HCT116 (cell line): ENCODE measurements around the gene SLC27A1. TPM values are rescaled to one million over a fixed set of nuclear protein-coding genes. Genes with fewer than 3 reads are reported as not detected.

Experiments
- ATAC-seq: fragments of 200-7000 bp; cut with Tn5 transposase; 2 replicates; pipeline ENCODE4 v1.9.1; 2020; ENCODE audit warnings: mild to moderate bottlenecking, moderate library complexity
- BruUV-seq: library from RNA; stranded (reverse); fragments of 400-500 nt; replicated peaks from 2 replicates; lab custom pipeline; 2021; lab: Mats Ljungman, UMichigan
- CTCF ChIA-PET: fragments of 300-600 bp; sonication (Branson Sonifier 250); formaldehyde crosslinking; loops from one replicate; lab custom pipeline; 2021; ENCODE audit warnings: antibody characterized with exemption; lab: Charles Lee
- POLR2A ChIA-PET: fragments of 300-600, 350-600 bp; sonication (Branson Sonifier 250); formaldehyde crosslinking; loops from one replicate; lab custom pipeline; 2021; ENCODE audit warnings: antibody characterized with exemption; lab: Charles Lee
- RAD21 ChIA-PET, 2 experiments: fragments of 300-600 bp; sonication (Branson Sonifier 250); formaldehyde crosslinking; loops; one replicate each; lab custom pipeline; 2023; ENCODE audit warnings: low total read pairs in 2 of 2; ENCODE audit not compliant: uncharacterized antibody in 2 of 2, unreplicated experiment in 2 of 2, low non-redundant PET in 1 of 2; lab: Charles Lee
- DNase-seq: peaks from one replicate; pipeline ENCODE4 v3.0.0-alpha.2; 2010; ENCODE audit warnings: low read depth, low spot score
- H2AFZ ChIP-seq: fragments of 200-600 bp; shearing (Covaris generic), sonication (generic); 2 replicates; pipeline ENCODE4 v1.6.1; 2017; ENCODE audit warnings: low read depth, mixed run types, mixed read lengths, antibody characterized with exemption, low read length; ENCODE audit not compliant: poor library complexity, severe bottlenecking
- H3K27ac ChIP-seq: 2 replicates; pipeline ENCODE4 v1.5.1; 2012; ENCODE audit warnings: low read depth, low read length
- H3K27me3 ChIP-seq: fragments of 200-600 bp; sonication (generic); 2 replicates; pipeline ENCODE4 v1.6.1; 2016; ENCODE audit warnings: mixed run types, low read length, mixed read lengths; ENCODE audit not compliant: insufficient read depth
- H3K36me3 ChIP-seq, 2 experiments: fragments of 200-500 bp in 1 of 2; fragments of 200-600 bp in 1 of 2; sonication (Bioruptor generic) in 1 of 2; sonication (generic) in 1 of 2; 2 replicates each; pipeline versions ENCODE4 v1.5.1 to v1.6.1; 2014 to 2016; ENCODE audit warnings: low read length in 2 of 2, inconsistent platforms in 1 of 2, mixed read lengths in 1 of 2, mixed run types in 1 of 2; ENCODE audit not compliant: insufficient read depth in 2 of 2, control insufficient read depth in 1 of 2
- H3K4me1 ChIP-seq, 2 experiments: fragments of 200-600 bp in 1 of 2; sonication (generic) in 1 of 2; 2 replicates each; pipeline versions ENCODE4 v1.5.1 to v1.6.1; 2012 to 2017; ENCODE audit warnings: low read length in 2 of 2, inconsistent platforms in 1 of 2, mild to moderate bottlenecking in 1 of 2, mixed read lengths in 1 of 2, mixed run types in 1 of 2, moderate library complexity in 1 of 2; ENCODE audit not compliant: insufficient read depth in 2 of 2, control insufficient read depth in 1 of 2
- H3K4me2 ChIP-seq: fragments of 200-600 bp; sonication (generic); 2 replicates; pipeline ENCODE4 v1.6.1; 2017; ENCODE audit warnings: mixed run types, low read length, mixed read lengths
- H3K4me3 ChIP-seq, 2 experiments: fragments of 200-600 bp in 1 of 2; sonication (generic) in 1 of 2; replicated peaks in 1 of 2; 2 replicates each; pipeline ENCODE4 v1.5.1; 2011 to 2016; ENCODE audit warnings: low read length in 2 of 2, control low read depth in 1 of 2, low read depth in 1 of 2, mild to moderate bottlenecking in 1 of 2, mixed read lengths in 1 of 2, mixed run types in 1 of 2
- H3K79me2 ChIP-seq: fragments of 200-600 bp; sonication (generic); 2 replicates; pipeline ENCODE4 v1.6.1; 2017; ENCODE audit warnings: mild to moderate bottlenecking, mixed run types, low read length, moderate library complexity, mixed read lengths; ENCODE audit not compliant: insufficient read depth
- H3K9ac ChIP-seq: fragments of 200-600 bp; sonication (generic); 2 replicates; pipeline ENCODE4 v1.6.1; 2016; ENCODE audit warnings: low read length, mixed read lengths
- H3K9me2 ChIP-seq: fragments of 200-600 bp; sonication (generic), shearing (Covaris generic); 2 replicates; pipeline ENCODE4 v1.6.1; 2017; ENCODE audit warnings: mixed run types, mild to moderate bottlenecking, moderate library complexity; ENCODE audit not compliant: insufficient read depth
- H3K9me3 ChIP-seq, 2 experiments: fragments of 200-500 bp in 1 of 2; fragments of 200-600 bp in 1 of 2; sonication (Bioruptor generic) in 1 of 2; sonication (generic) in 1 of 2; 2 replicates each; pipeline ENCODE4 v1.6.1; 2014 to 2017; ENCODE audit warnings: low read length in 2 of 2, mixed read lengths in 2 of 2, inconsistent platforms in 1 of 2, low read depth in 1 of 2, mild to moderate bottlenecking in 1 of 2, mixed run types in 1 of 2, moderate library complexity in 1 of 2; ENCODE audit not compliant: control insufficient read depth in 1 of 2, insufficient read depth in 1 of 2
- H4K20me1 ChIP-seq: fragments of 200-600 bp; sonication (generic), shearing (Covaris generic); 2 replicates; pipeline ENCODE4 v1.6.1; 2017; ENCODE audit warnings: mixed run types, mild to moderate bottlenecking, moderate library complexity; ENCODE audit not compliant: insufficient read depth
- ATF3 ChIP-seq: IDR thresholded peaks from 2 replicates; pipeline ENCODE4 v1.6.1; 2012
- CBX3 ChIP-seq: IDR thresholded peaks from 2 replicates; pipeline ENCODE4 v1.6.1; 2012; ENCODE audit warnings: low read depth
- CEBPB ChIP-seq: IDR thresholded peaks from 2 replicates; pipeline ENCODE4 v1.6.1; 2012; ENCODE audit warnings: low read depth
- CTCF ChIP-seq, 3 experiments: fragments of 200-600 bp in 1 of 3; sonication (generic) in 1 of 3; IDR thresholded peaks in 2 of 3; conservative IDR thresholded peaks in 1 of 3; 2 replicates each; pipeline ENCODE4 v1.5.1; 2012 to 2017; ENCODE audit warnings: low read depth in 2 of 3, low read length in 2 of 3, antibody characterized with exemption in 1 of 3, borderline replicate concordance in 1 of 3, control low read depth in 1 of 3, mild to moderate bottlenecking in 1 of 3, mixed read lengths in 1 of 3, mixed run types in 1 of 3, moderate library complexity in 1 of 3; ENCODE audit not compliant: insufficient read depth in 1 of 3
- EGR1 ChIP-seq: IDR thresholded peaks from 2 replicates; pipeline ENCODE4 v1.6.1; 2012; ENCODE audit warnings: low read depth
- ELF1 ChIP-seq: IDR thresholded peaks from 2 replicates; pipeline ENCODE4 v1.6.1; 2012; ENCODE audit warnings: low read depth, borderline replicate concordance
- EZH2 ChIP-seq: fragments of 200-600 bp; sonication (generic); IDR thresholded peaks from 2 replicates; pipeline ENCODE4 v1.6.1; 2017; ENCODE audit warnings: antibody characterized with exemption, mixed run types
- FOSL1 ChIP-seq: IDR thresholded peaks from 2 replicates; pipeline ENCODE4 v1.6.1; 2012; ENCODE audit warnings: low read depth
- JUND ChIP-seq: IDR thresholded peaks from 2 replicates; pipeline ENCODE4 v1.6.1; 2012
- MAX ChIP-seq: IDR thresholded peaks from 2 replicates; pipeline ENCODE4 v1.6.1; 2012
- POLR2A ChIP-seq: IDR thresholded peaks from 2 replicates; pipeline ENCODE4 v1.7.0; 2011; ENCODE audit warnings: borderline replicate concordance; ENCODE audit not compliant: insufficient read depth, insufficient read length; ENCODE audit errors: extremely low read depth
- POLR2AphosphoS5 ChIP-seq: IDR thresholded peaks from 2 replicates; pipeline ENCODE4 v1.6.1; 2011; ENCODE audit warnings: mild to moderate bottlenecking, low read depth, low read length, moderate library complexity
- RAD21 ChIP-seq: IDR thresholded peaks from 2 replicates; pipeline ENCODE4 v1.6.1; 2012; ENCODE audit warnings: low read depth, mild to moderate bottlenecking
- REST ChIP-seq: IDR thresholded peaks from 2 replicates; pipeline ENCODE4 v1.6.1; 2012; ENCODE audit warnings: low read depth
- SIN3A ChIP-seq: IDR thresholded peaks from 2 replicates; pipeline ENCODE4 v1.6.1; 2012; ENCODE audit warnings: low read depth
- SRF ChIP-seq: IDR thresholded peaks from 2 replicates; pipeline ENCODE4 v1.6.1; 2012; ENCODE audit warnings: low read depth
- TCF7L2 ChIP-seq: IDR thresholded peaks from 2 replicates; pipeline ENCODE4 v1.7.0; 2011; ENCODE audit warnings: borderline replicate concordance, inconsistent platforms; ENCODE audit not compliant: insufficient read depth, insufficient read length; ENCODE audit errors: extremely low read depth
- YY1 ChIP-seq: IDR thresholded peaks from 2 replicates; pipeline ENCODE4 v1.6.1; 2011; ENCODE audit warnings: low read length, low read depth, moderate library complexity, mild to moderate bottlenecking; ENCODE audit not compliant: insufficient replicate concordance; ENCODE audit errors: extremely low read depth
- ZBTB33 ChIP-seq: IDR thresholded peaks from 2 replicates; pipeline ENCODE4 v1.6.1; 2011; ENCODE audit warnings: mild to moderate bottlenecking, low read length, moderate library complexity; ENCODE audit not compliant: insufficient replicate concordance; ENCODE audit errors: extremely low read depth
- ZFX ChIP-seq: fragments of 450-650 bp; IDR thresholded peaks from 2 replicates; pipeline ENCODE4 v1.6.1; 2017
- ZNF274 ChIP-seq: fragments of 200-500 bp; sonication (Bioruptor generic); IDR thresholded peaks from 2 replicates; pipeline ENCODE4 v1.6.1; 2014; ENCODE audit warnings: mild to moderate bottlenecking, low read depth, low read length, inconsistent platforms
- intact Hi-C: fragments of 100-400 bp; cut with micrococcal nuclease; formaldehyde crosslinking; loops from 2 replicates; pipeline ENCODE4 v1.10.0; 2022
- total RNA-seq: library from RNA; stranded (reverse); gene quantifications from one replicate; pipeline ENCODE4 v1.2.1, GENCODE V29; 2021; ENCODE audit not compliant: unreplicated experiment

Gene SLC27A1
- total RNA-seq, 1 experiment from 2014 or later: 22.5 TPM

GRCh38 chr19:17555480-17555928 is 85.2 kb downstream of the SLC27A1 start, which contains the start of gene COLGALT1:
Gene COLGALT1, plus strand, starts transcription at chr19:17555649. Its CDS starts 65 bp downstream, at chr19:17555714.
- H2AFZ ChIP-seq: peak within 1 kb of the TSS; percentile 74
- H3K79me2 ChIP-seq: peaks cover 43% of the 10 kb centered on the region
- H3K27ac ChIP-seq: peak within 1 kb of the TSS; percentile 96
- TF ChIP-seq SIN3A (no peak), CBX3 (no peak), CTCF (IDR thresholded peaks at IDR 0.05 in 2 of 3, conservative IDR thresholded peaks at IDR 0.05 in 1 of 3; ENCODE audit: borderline replicate concordance in 1 of 3, insufficient read depth in 1 of 3, low read depth in 2 of 3, low read length in 2 of 3) (no peak), EZH2 (no peak), POLR2AphosphoS5 (no peak; the same call in 1 of the 2 replicates), SRF (peak; percentile 80; the same call in 1 of the 2 replicates), ZFX (no peak; the same call in 1 of the 2 replicates), FOSL1 (no peak), YY1 (no peak), CEBPB (no peak), POLR2A (peak; percentile 50), ATF3 (no peak), ELF1 (no peak), ZNF274 (no peak), REST (no peak), RAD21 (no peak), MAX (peak; percentile 51), ZBTB33 (no peak), JUND (no peak), TCF7L2 (no peak), EGR1 (peak; percentile 88)

More at GRCh38 chr19:17555480-17555928, 85.2 kb downstream of the SLC27A1 start, which contains the start of gene COLGALT1:
- BruUV-seq: no TSS peak
- CTCF ChIA-PET: interaction anchor here (1.0 kb wide), 1 partner anchor 21 kb away, joined by 3 read pairs; no protein-coding TSS in a partner anchor
- POLR2A ChIA-PET: no interaction called here
- H3K9ac ChIP-seq: peak within 1 kb of the TSS; percentile 99
- RAD21 ChIA-PET: no interaction called here
- peaks cover 14 to 22% of the 10 kb centered on the region in 2 experiments for H3K36me3 ChIP-seq
- ATAC-seq: peak; percentile 92
- H4K20me1 ChIP-seq: no peaks in the 10 kb centered on the region
- intact Hi-C loops: loop anchor here (1.0 kb wide), 1 partner anchor 43 kb away; no protein-coding TSS in a partner anchor
- no peaks in the 10 kb centered on the region for H3K9me3 ChIP-seq
- peak; percentile 96 for DNase-seq
- peak within 1 kb of the TSS; percentile 77 to 100 for H3K4me3 ChIP-seq
- H3K27me3 ChIP-seq: no peaks in the 10 kb centered on the region
- peaks cover 9 to 22% of the 10 kb centered on the region in 2 experiments; a peak in 3 of 4 replicates for H3K4me1 ChIP-seq
- no peaks in the 10 kb centered on the region for H3K9me2 ChIP-seq
- H3K4me2 ChIP-seq: peak within 1 kb of the TSS; percentile 89
